GM19099 (cell line): ENCODE results near the gene CYP2F1.

ENCODE experiments used
- POLR2A ChIP-seq: IDR thresholded peaks from 3 replicates; pipeline ENCODE4 v1.6.1; 2011; ENCODE audit warnings: low read depth; ENCODE audit not compliant: insufficient read length; ENCODE audit errors: extremely low read depth

Gene CYP2F1

GRCh38 chr19:41116261-41116660 is 2.0 kb downstream of the CYP2F1 start:
- TF ChIP-seq POLR2A: no peak

GRCh38 chr19:41123716-41124294 is 9.6 kb downstream of the CYP2F1 start:
- TF ChIP-seq POLR2A: no peak

- TF ChIP-seq POLR2A: no peak
These were observed 14.5 kb downstream of the CYP2F1 start for GRCh38 chr19:41128692-41129091.

DNA sequence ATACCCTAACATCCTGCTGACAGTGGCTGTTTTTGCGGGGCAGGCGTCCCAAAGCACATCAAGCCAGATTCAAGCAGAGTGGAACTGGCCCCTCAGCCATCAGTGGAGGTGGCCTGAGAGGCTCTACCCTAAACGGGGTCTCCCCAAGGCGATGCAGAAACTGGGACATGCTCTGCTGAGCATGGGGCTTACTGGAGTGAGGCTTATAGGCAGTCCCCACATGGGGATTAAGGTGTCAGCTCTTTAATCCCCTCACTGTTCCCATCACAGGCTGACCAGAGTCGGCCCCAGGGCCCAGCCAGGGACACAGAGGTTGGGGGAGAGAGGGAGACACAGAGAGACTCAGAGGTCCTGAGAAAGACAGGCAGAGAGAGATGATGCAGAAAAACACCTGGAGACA is 17.0 kb downstream of the CYP2F1 start:
- TF ChIP-seq POLR2A: no peak

- TF ChIP-seq POLR2A: no peak
These were observed 19.0 kb downstream of the CYP2F1 start for GRCh38 chr19:41133260-41133659.

GRCh38 chr19:41134616-41135015 is 20.4 kb downstream of the CYP2F1 start:
- no peak for TF ChIP-seq POLR2A

DNA sequence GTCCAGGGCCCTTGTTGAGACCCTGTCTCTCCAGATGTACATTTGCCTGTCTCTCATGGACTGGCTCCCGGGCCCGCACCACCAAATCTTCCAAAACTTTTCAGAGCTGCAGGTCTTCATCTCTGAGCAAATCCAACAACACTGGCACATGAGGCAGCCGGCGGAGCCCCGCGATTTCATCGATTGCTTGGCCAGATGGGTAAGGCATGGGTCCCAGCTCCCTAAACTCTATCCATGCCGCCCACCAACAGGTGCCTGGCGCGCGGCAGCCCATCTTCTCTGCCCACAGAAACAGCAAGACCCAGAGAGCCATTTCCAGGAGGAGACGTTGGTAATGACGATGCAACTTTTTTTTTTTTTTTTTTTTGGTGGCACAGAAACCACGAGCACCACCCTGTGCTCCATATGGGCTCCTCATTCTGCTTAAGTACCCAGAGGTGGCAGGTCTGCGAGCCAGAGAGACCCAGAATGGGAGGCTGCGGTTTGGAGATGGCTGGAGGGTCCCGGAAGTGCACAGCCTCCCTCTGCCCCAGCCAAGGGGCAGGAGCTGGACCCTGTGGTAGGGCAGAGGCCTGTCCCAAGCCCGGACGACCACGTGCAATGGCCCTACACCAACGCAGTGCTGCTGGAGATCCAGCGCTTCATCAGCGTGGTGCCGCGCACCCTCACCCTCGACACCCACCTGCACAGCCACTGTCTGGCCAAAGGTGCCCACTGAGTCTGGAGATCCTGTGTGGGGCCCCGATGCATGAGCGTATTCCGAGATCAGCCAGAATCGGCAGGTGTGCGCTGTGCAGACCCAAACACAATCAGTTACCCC is 22.6 kb downstream of the CYP2F1 start:
- TF ChIP-seq POLR2A: no peak

GRCh38 chr19:41144403-41144802 is 30.2 kb downstream of the CYP2F1 start:
- TF ChIP-seq POLR2A: no peak

- TF ChIP-seq POLR2A: no peak
These were observed 35.6 kb downstream of the CYP2F1 start for GRCh38 chr19:41149831-41150230.

DNA sequence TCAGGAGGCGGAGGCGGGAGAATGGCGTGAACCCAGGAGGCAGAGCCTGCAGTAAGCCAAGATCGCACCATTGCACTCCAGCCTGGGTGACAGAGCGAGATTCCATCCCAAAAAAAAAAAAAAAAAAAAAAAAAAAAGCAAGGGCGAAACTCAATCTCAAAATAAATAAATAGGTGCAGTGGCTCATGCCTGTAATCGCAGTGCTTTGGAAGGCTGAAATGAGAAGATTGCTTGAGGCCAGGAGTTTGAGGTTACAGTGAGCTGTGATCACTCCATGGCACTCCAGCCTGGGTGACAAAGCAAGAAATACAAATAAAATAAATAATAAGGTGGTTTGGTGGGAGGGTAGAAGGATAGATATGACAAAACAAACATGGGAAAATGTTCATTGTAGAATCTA is 39.8 kb downstream of the CYP2F1 start:
- TF ChIP-seq POLR2A: no peak

GRCh38 chr19:41156207-41156606 is 42.0 kb downstream of the CYP2F1 start:
- no peak for TF ChIP-seq POLR2A

DNA sequence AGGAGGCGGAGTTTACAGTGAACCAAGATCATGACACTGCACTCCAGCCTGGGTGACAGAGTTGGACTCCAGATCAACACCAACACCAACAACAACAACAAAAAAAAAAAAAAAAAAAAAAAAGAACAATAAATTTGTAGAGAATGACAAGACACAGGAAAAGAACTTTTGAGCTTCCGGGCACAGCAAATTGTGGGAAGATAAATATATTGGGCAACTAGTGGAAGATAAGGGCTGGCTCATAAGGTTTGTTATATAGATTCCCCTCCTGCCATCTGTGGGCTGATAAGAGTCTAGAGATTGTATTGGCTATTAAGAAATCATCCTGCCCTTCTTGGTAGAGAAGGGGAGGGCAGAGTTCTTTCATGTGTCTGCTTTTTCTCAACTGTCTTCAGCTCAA is 45.6 kb downstream of the CYP2F1 start:
- no peak for TF ChIP-seq POLR2A

GRCh38 chr19:41161903-41162302 is 47.7 kb downstream of the CYP2F1 start:
- no peak for TF ChIP-seq POLR2A

DNA sequence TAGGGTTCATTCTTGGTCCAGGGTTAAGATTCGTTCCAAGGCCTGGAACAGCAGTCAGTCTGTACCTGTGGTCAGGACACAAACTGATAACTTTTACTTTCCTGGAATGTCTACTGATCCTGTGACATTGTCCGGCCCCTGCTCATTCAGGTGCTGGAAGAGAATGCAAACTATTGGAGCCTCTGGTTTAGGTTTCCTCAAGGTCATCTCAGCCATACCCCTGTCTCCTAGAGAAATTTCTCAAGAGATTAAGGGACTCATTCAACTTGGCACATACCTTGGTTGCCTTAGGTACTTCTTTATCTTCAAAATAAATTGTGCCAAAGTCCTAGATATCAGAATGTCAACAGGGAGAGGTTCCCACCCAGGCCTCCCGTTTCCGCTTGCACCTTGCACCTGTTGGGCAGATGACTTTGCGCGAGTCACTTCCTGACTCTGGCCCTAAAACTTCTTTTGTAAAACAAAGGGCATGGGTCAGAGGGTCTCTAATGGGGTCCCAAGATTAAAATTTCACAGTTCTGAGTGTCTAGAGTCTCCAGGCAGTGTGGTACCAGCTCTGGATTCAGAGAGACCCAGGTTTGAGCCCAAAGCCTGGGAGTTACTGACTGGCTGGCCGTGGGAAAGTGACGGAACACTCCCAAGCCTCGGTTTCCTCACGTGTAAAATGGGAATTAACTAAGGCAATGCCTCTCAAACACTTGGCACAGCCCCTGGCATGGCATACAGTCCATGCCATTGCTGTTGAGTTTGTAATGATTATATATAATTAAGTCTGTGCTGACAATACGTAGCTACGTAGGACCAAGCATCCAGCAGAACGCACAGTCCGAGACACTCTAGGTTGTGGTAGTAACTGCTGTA is 52.9 kb downstream of the CYP2F1 start:
- no peak for TF ChIP-seq POLR2A

GRCh38 chr19:41172297-41173164 is 58.3 kb downstream of the CYP2F1 start:
- no peak for TF ChIP-seq POLR2A

- no peak for TF ChIP-seq POLR2A
These were observed 60.2 kb downstream of the CYP2F1 start for GRCh38 chr19:41174297-41174928.
